Posterior cingulate gyrus (tissue), 11 donors: ENCODE results near the gene NKAP.
"Not testable (repeated sequence)": the region's sequence is repeated elsewhere in the genome, so short reads cannot be mapped to it uniquely, and the experiment has no call there.

Experiments used
- DNase-seq, 10 donors: peaks; one replicate each; pipeline versions ENCODE4 v3.0.0 to v3.0.0-alpha.2; 2020 to 2021; ENCODE audit warnings: mixed read lengths in 3 of 10
- intact Hi-C: fragments of 100-400 bp; cut with DNase I; formaldehyde crosslinking; loops from one replicate; pipeline ENCODE4 v1.15.1; 2023

NKAP gene

DNA sequence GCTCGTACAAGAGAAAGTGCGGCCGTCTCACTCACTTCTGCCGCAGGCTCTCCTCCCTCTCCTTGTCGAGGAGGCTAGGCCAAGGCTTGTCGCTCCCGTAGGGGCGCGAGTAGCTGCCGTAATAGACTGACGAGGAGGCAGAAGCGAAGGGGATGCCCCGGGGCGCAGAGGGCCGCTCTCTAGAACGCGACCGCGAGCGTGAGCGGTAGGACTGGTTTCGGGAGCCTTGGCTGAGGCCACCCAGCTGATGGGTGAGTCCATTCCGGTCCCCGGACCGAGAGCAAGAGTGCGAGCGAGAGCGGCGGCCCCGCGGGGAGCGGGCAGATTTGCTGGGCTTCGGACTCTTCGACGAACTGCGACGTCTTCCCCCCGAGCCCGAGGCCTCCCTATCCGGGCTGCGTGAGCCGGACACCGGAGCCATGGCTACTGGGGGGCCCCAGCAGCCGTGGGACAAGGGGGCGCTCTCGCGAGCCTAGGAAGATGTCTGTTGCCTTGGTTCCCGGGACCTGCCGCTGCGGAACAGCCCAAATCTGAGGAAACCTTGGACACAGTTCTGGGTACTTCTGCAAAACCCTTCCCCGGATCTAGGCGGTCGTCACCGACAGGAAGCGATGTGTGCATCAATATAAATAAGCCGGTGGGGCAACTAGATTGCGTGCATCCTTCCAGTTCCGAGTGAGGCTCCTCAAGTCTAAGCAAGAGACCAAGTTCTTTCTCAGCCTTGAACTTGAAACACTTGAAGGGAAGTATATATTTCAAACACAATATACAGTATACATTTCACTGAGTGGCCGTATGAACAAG lies at the start of gene NKAP:
Gene NKAP (minus strand): TSS at position 567 of the 804 bp plus-strand sequence. CDS start 146 bp downstream, at position 421.
- peak; percentile 51 to 94 (median 71) for DNase-seq
- intact Hi-C loops = loop anchor here (10.0 kb wide), 1 partner anchor 69 kb away; the partner anchor contains the start of genes NDUFA1 and RNF113A

DNA sequence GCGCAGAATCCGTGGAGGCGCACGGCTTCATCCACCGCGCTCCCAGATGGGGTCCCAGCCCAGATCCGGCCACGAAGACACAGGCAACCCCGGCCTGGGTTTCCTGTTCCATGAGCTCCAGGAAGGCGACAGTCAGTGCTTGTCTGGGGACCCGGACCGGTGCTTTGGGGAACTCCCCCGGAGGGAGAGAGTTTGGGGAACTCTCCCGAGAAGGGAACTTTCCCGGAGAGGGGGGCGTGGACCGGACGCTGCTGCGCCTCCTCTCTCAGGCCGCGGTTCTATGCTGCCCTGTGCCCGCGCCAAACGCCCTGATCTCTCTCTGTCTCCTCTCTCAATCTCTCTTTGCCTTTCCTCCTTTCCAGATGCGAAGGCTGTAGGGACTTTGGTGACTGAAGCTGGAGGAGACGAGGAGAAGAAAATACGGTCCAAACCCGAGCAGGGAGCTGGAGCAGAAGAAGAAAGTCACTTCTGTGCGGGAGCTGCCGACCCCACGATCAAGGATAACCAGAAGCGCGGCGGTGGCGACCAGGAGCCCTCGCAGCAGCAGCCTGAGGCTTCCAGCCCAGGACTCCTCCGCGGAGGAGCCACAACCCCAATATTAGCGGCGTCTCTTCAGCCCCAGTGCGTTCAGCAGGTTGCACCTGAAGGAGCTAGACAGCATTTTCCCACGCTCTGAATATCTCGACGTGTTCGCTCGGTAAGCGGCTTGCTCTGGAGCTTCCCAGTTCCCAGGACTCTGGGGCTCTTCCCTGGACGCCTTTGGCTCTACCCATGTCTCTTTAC lies 47.6 kb upstream of the NKAP start:
- intact Hi-C loops = no loop called here
- no peak for DNase-seq

DNA sequence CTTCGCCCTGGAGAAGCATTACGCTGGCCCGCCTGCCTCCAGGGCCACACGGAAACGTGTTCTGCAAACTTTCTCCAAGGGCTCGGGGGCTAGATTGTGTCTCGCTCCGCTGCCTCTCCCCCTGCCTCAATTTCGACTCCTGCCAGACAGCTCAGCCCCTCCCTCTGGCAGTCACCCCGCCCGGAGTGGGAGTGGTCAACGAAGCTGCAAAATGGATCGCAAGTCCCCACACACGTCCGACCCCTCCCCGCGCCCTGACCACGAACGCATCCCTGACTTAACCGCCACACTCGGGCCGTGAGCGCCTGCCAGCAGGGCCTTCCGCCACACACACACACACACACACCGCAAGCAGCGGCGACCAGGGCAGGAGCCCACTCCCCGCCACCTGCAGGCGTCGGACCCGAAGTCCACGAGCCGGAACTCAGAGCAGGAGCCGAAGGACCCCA lies 47.0 kb upstream of the NKAP start:
- intact Hi-C loops = no loop called here
- no peak for DNase-seq

DNA sequence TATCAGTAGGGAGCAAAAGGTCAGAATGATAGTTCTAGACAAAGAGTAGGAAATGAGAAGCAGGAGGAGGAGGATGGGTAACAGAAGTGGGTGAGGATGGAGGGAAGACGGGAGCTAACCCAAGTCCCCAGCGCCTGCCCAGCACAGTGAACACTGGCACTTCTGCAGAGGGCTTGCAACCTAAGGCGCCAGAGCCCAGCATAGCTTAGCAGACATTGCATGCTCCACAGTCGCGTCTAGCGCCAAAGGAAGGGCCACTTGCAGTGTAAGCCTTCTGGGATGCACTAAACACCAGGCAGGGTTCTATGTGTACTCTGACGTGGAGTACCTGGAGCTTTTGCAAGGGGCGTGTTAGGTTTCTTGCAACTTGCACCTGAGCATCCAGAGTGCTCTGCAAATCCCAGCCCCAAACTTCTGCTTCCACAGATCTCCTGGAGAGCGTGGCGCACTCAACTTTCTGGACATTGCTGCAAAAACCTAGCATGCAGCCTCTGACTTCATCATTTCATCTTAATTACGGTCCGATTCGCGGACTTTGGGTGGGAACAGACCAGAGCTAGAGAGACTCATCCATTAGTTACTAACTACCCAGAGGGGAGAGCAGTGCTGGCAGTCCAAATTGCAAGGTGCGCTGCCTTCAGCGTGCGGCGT lies 46.5 kb upstream of the NKAP start:
- intact Hi-C loops = no loop called here
- DNase-seq = no peak

DNA sequence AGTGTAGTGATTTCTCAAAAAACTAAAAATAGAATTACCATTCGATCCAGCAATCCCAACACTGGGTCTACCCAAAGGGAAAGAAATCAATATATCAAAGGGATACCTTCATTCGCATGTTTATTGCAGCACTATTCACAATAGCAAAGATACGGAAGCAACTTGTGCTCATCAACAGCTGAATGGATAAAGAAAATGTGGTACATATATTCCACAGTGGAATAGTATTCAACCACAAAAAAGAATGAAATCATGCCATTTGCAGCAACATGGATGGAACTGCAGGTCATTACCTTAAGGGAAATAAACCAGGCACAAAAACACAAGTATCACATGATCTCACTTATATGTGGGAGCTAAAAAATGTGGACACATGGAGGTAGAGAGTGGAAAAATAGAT lies 42.7 kb upstream of the NKAP start:
- DNase-seq = no peak
- intact Hi-C loops = no loop called here

- intact Hi-C loops = no loop called here
- no peak for DNase-seq
These were observed 41.1 kb upstream of the NKAP start for GRCh38 chrX:119984652-119985051.

DNA sequence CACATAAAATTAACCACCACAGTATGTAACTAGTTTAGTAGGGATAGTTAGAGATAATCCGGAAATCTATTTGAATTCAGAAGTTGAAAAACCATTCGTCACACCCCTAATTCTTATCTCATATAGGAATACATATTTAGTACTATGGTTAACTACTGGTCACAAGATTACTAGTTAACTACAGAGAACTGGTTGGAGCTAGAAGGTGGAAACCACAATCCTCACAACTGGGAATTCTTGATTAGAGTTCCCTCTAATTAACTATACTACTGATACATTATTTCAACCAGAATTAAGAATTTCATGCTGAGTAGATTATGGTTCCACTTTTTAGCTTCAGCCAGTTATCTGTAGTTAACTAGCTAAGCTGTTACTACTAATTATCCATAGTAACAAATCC lies 39.9 kb upstream of the NKAP start:
- no peak for DNase-seq
- intact Hi-C loops = no loop called here

DNA sequence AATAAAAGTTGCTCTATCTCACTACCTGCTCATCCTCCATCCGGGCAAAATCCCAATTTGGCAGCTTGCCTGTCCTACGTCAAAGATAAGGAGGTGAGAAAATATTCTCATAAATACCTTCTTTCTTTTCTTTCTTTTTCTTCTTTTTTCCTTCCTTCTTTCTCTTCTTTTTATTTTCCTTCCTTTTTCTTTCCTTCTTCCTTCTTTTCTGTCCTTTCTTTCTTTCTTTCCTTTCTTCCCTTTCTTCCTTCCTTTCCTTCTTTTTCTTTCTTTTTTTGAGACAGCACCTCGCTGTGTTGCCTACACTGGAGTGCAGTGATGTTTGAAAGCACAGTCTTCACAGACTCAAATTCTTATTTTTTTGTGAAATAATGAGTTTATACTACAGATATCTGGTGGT lies 38.6 kb upstream of the NKAP start:
- intact Hi-C loops = no loop called here
- DNase-seq = no peak

GRCh38 chrX:119981286-119982070 lies 37.9 kb upstream of the NKAP start:
- peak in 1 of 10 donors; percentile 42 for DNase-seq
- intact Hi-C loops = no loop called here

DNA sequence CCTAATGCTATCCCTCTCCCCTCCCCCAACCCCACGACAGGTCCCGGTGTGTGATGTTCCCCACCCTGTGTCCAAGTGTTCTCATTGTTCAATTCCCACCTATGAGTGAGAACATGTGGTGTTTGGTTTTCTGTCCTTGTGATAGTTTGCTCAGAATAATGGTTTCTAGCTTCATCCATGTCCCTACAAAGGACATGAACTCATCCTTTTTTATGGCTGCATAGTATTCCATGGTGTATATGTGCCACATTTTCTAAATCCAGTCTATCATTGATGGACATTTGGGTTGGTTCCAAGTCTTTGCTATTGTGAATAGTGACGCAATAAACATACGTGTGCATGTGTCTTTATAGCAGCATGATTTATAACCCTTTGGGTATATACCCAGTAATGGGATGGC lies 33.6 kb upstream of the NKAP start:
- DNase-seq, intact Hi-C loops: not testable (repeated sequence)

- no peak for DNase-seq
- intact Hi-C loops = no loop called here
These were observed 27.6 kb upstream of the NKAP start for GRCh38 chrX:119971184-119971583.

GRCh38 chrX:119970574-119970973 lies 27.0 kb upstream of the NKAP start:
- no peak for DNase-seq
- intact Hi-C loops = no loop called here

- intact Hi-C loops, DNase-seq: not testable (repeated sequence)
These were observed 23.3 kb upstream of the NKAP start for GRCh38 chrX:119966837-119967236.

- no peak for DNase-seq
- intact Hi-C loops = no loop called here
These were observed 17.1 kb upstream of the NKAP start for GRCh38 chrX:119960625-119961024.

GRCh38 chrX:119955807-119956570 lies 12.4 kb upstream of the NKAP start:
- DNase-seq, intact Hi-C loops: not testable (repeated sequence)

DNA sequence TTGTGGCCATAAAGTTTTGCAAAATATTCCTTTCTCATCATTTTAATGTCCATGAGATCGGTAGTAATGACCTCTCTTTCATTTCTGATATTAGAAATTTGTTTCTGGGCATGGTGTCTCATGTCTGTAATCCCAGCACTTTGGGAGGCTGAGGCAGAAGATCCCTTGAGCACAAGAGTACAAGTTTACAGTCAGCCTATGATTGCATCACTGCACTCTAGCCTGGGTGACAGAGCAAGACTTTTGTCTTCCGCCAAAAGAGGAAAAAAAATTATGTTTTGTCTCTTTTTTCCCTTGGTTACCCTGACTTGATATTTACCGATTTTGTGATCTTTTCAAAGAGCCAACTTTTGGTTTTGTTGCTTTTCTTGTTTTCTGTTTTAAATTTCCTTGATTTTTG lies 10.8 kb upstream of the NKAP start:
- intact Hi-C loops = no loop called here
- DNase-seq = no peak

- intact Hi-C loops = loop anchor here (10.0 kb wide), 1 partner anchor 74 kb away; the partner anchor contains the start of genes NDUFA1 and RNF113A
- no peak for DNase-seq
These were observed 4.8 kb upstream of the NKAP start for GRCh38 chrX:119948381-119948780.

- intact Hi-C loops = loop anchor here (10.0 kb wide), 1 partner anchor 71 kb away; the partner anchor contains the start of genes NDUFA1 and RNF113A
These were observed 1.9 kb upstream of the NKAP start for GRCh38 chrX:119945481-119945880.

DNA sequence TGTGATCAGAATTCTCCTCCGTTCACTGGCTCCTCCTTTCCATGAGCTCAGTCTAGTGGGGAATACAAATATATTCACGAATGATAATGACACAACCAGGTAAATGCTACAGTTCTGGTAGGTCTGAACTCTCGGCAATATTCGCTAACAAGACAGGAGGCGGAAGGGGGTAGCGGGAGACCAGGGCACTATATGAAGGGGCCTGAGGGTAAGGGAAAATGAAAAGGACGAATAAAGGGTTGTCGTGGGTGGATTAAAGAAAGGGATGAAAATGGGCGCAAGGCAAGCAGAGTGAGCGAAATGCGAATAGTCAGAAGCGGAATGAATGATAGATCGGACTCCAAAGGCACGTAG lies 743 bp downstream of the NKAP start:
- intact Hi-C loops = loop anchor here (10.0 kb wide), 1 partner anchor 68 kb away; the partner anchor contains the start of genes NDUFA1 and RNF113A
- DNase-seq = no peak

More at GRCh38 chrX:119945481-119945880, 1.9 kb upstream of the NKAP start:
- no peak for DNase-seq
